ENCODE data around the gene INPP5A. TPM values are rescaled to one million over a fixed set of nuclear protein-coding genes. Genes with fewer than 3 reads are reported as not detected.

INPP5A gene
- total RNA-seq, 1 donor from 2014 or later = 30.6 TPM

- peaks cover 2% of the 10 kb centered on the region for H3K27me3 Mint-ChIP-seq
- no peak overlapping the region for H3K4me3 Mint-ChIP-seq (ENCODE audit: low read depth)
- H3K36me3 Mint-ChIP-seq (ENCODE audit: insufficient read depth) = no peaks in the 10 kb centered on the region
- no peaks in the 10 kb centered on the region for H3K9me3 Mint-ChIP-seq (ENCODE audit: low read depth)
- no peaks in the 10 kb centered on the region for H3K4me1 Mint-ChIP-seq (ENCODE audit: low read depth)
- DNase-seq (ENCODE audit: low spot score, unreplicated experiment) = no peak
- no peak overlapping the region for H3K27ac Mint-ChIP-seq
- TF ChIP-seq CTCF (IDR thresholded peaks at IDR 0.05; ENCODE audit: unreplicated experiment) = no peak
Observed at GRCh38 chr10:132507409-132507955, 30.1 kb upstream of the INPP5A start.

GRCh38 chr10:132507956-132508490, 29.6 kb upstream of the INPP5A start:
- Mint-ChIP-seq H3K4me3 (ENCODE audit: low read depth) (no peak overlapping the region), H3K27me3 (peaks cover 2% of the 10 kb centered on the region), H3K9me3 (ENCODE audit: low read depth) (no peaks in the 10 kb centered on the region), H3K36me3 (ENCODE audit: insufficient read depth) (no peaks in the 10 kb centered on the region), H3K27ac (no peak overlapping the region), H3K4me1 (ENCODE audit: low read depth) (no peaks in the 10 kb centered on the region)
- DNase-seq (ENCODE audit: low spot score, unreplicated experiment) = no peak
- no peak for TF ChIP-seq CTCF (IDR thresholded peaks at IDR 0.05; ENCODE audit: unreplicated experiment)

GRCh38 chr10:132508581-132509443, 28.8 kb upstream of the INPP5A start:
- no peaks in the 10 kb centered on the region for H3K4me1 Mint-ChIP-seq (ENCODE audit: low read depth)
- peaks cover 2% of the 10 kb centered on the region for H3K27me3 Mint-ChIP-seq
- H3K27ac Mint-ChIP-seq = no peak overlapping the region
- DNase-seq (ENCODE audit: low spot score, unreplicated experiment) = no peak
- TF ChIP-seq CTCF (IDR thresholded peaks at IDR 0.05; ENCODE audit: unreplicated experiment) = no peak
- H3K36me3 Mint-ChIP-seq (ENCODE audit: insufficient read depth) = no peaks in the 10 kb centered on the region
- H3K4me3 Mint-ChIP-seq (ENCODE audit: low read depth) = no peak overlapping the region
- H3K9me3 Mint-ChIP-seq (ENCODE audit: low read depth) = no peaks in the 10 kb centered on the region

GRCh38 chr10:132509506-132510173, 27.9 kb upstream of the INPP5A start:
- no peak overlapping the region for H3K27ac Mint-ChIP-seq
- no peak for DNase-seq (ENCODE audit: low spot score, unreplicated experiment)
- no peak overlapping the region for H3K4me3 Mint-ChIP-seq (ENCODE audit: low read depth)
- H3K27me3 Mint-ChIP-seq = peaks cover 2% of the 10 kb centered on the region
- H3K4me1 Mint-ChIP-seq (ENCODE audit: low read depth) = no peaks in the 10 kb centered on the region
- TF ChIP-seq CTCF (IDR thresholded peaks at IDR 0.05; ENCODE audit: unreplicated experiment) = no peak
- no peaks in the 10 kb centered on the region for H3K9me3 Mint-ChIP-seq (ENCODE audit: low read depth)
- no peaks in the 10 kb centered on the region for H3K36me3 Mint-ChIP-seq (ENCODE audit: insufficient read depth)

DNA sequence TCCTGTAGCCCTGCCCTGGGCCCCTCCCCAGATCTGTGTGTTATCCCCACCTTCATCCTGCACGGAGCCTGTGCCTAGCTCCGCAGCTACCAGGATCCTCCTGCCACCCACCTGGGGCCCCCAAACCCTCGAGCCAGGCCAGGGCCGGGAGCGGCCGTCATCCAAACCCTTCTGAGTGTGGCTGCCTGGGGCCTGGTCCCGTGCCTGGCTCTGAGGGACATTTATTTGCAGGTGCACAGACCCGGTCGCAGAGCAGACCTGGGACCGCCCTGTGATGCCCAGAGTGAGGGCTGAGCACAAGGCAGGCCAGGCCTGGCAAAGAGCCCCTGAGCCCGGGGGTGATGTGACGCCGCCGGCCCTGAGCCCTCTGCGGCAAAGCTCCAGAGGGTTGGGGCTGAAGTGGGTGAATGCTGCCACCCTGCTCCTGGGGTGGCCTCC, 27.4 kb upstream of the INPP5A start:
- Mint-ChIP-seq H3K27ac (no peak overlapping the region), H3K27me3 (peaks cover 2% of the 10 kb centered on the region), H3K4me1 (ENCODE audit: low read depth) (peaks cover under 1% of the 10 kb centered on the region), H3K9me3 (ENCODE audit: low read depth) (no peaks in the 10 kb centered on the region), H3K4me3 (ENCODE audit: low read depth) (no peak overlapping the region), H3K36me3 (ENCODE audit: insufficient read depth) (no peaks in the 10 kb centered on the region)
- DNase-seq (ENCODE audit: low spot score, unreplicated experiment) = no peak
- TF ChIP-seq CTCF (IDR thresholded peaks at IDR 0.05; ENCODE audit: unreplicated experiment) = no peak

Measured in progenitor cell of endocrine pancreas (in vitro differentiated cells).